ENCODE results near the gene MTG2.

The MTG2 gene, protein sequence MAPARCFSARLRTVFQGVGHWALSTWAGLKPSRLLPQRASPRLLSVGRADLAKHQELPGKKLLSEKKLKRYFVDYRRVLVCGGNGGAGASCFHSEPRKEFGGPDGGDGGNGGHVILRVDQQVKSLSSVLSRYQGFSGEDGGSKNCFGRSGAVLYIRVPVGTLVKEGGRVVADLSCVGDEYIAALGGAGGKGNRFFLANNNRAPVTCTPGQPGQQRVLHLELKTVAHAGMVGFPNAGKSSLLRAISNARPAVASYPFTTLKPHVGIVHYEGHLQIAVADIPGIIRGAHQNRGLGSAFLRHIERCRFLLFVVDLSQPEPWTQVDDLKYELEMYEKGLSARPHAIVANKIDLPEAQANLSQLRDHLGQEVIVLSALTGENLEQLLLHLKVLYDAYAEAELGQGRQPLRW

GRCh38 chr20:62182469-62183425 lies at the start of gene MTG2:
Gene MTG2 (plus strand): TSS chr20:62183028. CDS start chr20:62193421, 10,393 bp downstream.
- DNase-seq, result peak; percentile 94 to 95

DNA sequence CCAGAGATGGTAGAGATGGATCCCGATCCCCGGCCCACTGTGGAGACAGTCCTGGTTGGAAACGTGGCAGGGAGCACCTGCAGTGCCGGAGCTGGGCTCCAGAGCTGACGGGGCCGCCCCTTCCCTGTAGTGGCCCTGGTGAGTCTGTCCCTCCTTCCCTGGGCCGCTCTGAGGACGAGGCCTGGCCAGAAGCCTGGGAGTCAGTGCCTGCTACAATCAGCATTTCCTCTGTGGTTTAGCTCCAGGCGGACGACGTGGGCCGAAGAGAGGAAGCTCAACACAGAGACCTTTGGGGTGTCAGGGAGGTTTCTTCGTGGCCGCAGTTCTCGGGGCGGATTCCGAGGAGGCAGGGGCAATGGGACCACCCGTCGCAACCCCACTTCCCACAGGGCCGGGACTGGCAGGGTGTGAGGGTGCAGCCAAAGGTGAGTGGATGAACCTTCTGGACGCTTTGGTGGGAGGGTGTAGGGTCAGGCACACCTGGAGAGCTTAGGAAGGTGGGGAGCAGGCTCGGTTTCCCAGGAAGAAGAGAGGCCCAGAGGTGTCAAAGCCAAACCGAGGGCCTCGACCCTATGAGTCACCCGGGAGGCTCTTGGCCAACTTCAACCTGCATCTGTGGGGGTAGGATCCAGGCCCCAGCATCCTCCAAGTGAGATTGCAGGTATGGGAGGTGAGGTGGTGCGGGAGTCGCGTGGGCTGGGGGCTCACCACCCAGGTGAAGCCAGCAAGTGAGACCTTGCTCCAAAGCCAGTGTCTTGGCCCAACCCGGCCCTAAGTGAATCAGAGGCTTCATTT lies 49.6 kb upstream of the MTG2 start:
- DNase-seq, result no peak

DNA sequence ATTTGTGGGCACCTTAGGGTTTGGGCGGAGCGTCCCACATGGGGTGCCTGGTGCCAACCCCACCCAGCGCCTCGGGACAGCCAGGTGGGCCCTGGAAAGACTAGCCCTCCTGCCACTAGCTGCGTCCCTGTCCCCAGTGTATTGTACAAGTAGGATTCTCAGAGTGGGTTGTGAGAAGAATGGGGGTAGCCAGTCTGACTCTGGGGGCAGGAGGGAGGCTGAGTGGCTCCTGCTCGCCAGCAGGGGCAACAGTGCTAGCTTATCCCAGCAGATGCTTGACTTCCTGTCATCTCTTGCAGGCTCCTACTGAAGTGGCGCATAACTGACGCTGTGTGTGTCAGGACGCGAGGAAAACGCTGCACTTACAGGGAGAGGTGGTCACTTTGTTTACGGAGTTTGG lies 49.0 kb upstream of the MTG2 start:
- no peak for DNase-seq

GRCh38 chr20:62134735-62135231 lies 48.0 kb upstream of the MTG2 start:
- no peak for DNase-seq

DNA sequence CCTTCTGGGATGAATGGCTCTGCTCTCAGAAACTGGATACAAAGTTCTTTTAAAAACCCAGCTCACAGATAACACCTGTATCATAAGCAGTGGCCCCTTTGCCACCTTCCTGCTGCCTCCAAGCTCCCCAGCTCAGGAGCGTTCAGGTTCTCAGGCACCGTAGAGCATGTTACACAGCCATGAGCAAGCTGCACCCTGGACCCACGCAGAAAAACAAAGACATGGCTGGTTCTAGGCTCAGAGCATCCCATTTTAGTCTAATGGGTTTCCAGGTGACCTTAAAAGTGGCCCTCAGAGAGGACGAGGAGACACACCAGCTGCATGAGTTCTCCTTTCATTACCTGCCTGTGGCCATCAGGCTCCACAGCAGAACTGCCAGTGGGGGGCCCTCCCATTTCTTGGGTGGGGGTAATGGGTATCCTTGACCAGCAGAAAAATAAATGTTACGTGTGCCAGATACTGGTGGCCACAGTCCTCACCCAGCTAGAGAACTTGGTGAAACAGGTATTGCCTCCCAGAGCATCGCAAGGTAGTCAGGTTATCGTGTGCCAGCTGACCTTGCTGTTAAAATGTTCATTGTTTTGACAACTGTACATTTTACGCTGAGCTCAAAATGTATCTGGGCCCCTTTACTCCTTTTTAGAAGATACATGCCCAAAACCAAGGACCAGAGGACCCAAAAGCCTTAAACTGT lies 47.1 kb upstream of the MTG2 start:
- DNase-seq, result no peak

- peak; percentile 72 to 80 for DNase-seq
These were observed 46.3 kb upstream of the MTG2 start for GRCh38 chr20:62136283-62137091.

GRCh38 chr20:62137092-62137384 lies 45.8 kb upstream of the MTG2 start:
- DNase-seq, result no peak

DNA sequence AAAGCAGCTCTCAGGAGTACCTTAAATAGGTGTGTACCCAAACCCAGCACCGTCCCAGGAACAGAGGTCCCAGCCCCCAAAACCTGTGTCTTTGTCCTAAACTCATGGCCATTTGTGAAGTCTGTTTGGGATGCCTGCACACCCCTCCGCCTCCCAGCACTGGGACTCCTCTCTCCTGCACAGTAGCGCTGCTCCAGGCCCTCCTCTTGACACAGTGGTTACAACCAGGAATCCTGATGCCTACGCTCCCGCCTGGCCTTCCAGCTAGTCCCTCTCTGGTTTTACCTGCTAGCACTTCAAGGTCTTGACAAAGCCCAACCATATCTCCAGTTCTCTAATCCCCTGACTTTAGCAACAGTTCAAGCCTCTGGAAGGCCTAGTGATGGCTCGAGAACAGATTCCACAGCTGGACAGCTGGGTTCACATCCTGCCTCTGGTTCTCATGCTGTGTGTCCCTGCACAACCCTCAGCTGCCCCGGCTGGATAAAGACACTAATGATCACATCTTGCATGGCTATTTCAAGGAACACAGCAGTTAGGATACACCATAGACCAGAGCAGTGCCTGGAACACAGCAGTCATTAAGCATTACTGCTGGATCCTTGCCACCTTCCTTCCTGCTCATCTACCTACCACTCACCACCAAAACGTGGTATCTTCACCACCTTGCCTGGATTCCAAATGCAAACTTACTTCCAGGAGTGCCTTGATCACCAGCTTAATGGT lies 45.2 kb upstream of the MTG2 start:
- no peak for DNase-seq

DNA sequence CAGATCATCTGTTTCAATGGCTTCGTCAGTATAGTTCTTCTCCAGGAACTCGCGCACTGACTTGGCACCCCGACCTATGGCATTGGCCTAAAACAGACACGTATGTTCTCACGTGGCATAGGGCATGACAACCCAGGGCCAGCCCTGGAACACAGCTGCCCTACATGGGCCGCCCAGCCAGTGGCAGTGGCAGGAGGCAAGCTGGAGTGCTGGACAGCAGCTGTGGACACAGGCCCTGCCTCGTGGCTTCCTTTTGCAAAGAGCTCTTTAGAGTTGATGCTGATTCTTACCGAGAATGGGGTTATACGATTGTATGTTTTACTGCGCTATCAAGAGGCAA lies 44.7 kb upstream of the MTG2 start:
- DNase-seq, result no peak

DNA sequence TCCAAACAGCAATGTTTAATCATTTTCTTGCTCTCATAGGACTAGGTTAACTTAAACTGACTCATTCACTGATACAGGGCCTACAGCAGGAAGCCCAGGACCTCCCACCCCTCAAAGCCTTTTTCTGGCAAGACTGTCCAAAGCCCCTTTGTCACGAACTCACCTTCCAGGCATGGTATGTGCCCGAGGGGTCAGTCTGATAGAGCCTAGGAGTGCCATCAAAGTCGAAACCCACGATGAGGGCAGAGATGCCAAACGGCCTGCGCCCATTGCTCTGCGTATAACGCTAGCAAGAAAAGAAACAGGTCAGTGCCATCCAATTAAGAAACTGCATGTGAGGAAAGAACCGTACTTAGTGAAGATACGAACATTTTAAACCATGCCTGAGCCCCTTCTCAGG lies 43.9 kb upstream of the MTG2 start:
- no peak for DNase-seq

- no peak for DNase-seq
These were observed 43.2 kb upstream of the MTG2 start for GRCh38 chr20:62139636-62140035.

DNA sequence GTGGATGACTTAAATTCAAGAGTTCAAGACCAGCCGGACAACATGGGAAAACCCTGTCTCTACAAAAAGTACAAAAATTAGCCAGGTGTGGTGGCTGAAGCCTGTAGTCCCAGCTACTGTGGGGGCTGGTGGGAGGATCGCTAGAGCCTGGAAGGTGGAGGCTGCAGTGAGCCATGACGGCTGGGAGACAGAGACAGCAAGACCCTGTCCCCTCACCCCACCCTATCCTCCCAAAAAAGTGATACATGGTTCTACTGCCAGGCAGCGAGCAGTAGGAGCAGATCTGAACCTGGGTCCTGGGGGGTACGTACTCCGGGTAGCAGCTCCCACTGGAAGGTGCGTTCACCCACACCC lies 41.8 kb upstream of the MTG2 start:
- no peak for DNase-seq

- peak in 1 of 2 donors; percentile 23 for DNase-seq
These were observed 41.2 kb upstream of the MTG2 start for GRCh38 chr20:62141397-62142251.

GRCh38 chr20:62142252-62143080 lies 40.4 kb upstream of the MTG2 start:
- no peak for DNase-seq

GRCh38 chr20:62143081-62143956 lies 39.5 kb upstream of the MTG2 start, which contains the start of the genes PSMA7 and SS18L1:
Gene PSMA7 (minus strand): TSS chr20:62143394. CDS start chr20:62143303, 91 bp downstream.
Gene SS18L1 (plus strand): TSS chr20:62143769. CDS start chr20:62143821, 52 bp downstream.
- DNase-seq, result peak; percentile 82 to 89

DNA sequence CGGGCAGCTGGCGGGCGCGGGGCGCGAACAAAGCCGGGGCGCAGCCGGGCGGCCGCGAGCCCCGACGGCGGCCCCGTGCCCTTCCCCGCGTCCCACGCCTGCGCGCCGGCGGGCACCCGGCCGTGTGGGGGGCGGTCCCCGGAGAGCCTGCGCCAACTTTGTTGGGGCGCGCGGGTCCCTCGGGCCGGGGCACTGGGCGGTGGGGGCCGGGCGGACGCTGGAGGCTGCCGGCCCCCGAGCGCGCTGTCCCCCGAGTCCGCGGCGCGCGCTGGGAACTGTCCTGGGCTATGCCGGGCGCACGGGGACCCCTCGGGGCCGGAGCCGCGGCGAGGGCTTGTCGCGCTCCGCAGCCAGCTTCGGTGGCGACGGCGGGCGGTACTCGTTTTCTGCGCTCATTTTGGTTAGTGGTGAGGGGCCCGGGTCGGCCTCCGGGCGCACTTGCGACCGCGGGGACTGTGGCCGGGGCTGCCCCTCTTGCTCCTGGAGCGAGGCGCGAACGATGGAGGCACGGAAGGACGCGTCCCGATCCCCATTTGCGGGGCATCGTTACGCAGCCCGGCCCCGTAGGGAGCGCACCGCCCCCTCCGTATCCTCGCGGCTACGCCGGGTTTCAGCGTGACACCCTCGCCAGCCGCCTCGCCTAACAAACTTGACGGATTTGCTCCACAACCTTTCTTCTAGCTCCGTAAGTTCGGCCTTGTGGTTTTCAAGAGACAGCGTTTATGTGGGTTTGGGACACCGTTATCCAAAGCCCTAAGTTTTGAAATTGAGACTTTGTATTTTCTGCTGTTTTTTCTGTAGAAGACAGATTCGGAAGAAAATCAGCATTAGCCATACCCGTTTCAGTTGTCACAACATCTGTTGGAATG lies 38.6 kb upstream of the MTG2 start:
- peak; percentile 21 to 51 for DNase-seq

- no peak for DNase-seq
These were observed 37.2 kb upstream of the MTG2 start for GRCh38 chr20:62145688-62146018.
